HFFc6 (cell line): ENCODE measurements around the gene ARIH2. TPM values are rescaled to one million over a fixed set of nuclear protein-coding genes. Genes with fewer than 3 reads are reported as not detected.

ENCODE experiments used
- DNase-seq: peaks from one replicate; pipeline ENCODE4 v3.0.0-alpha.2; 2018
- H3K27ac Mint-ChIP-seq: 2 replicates; pipeline ENCODE4 v1.8.0; 2020; ENCODE audit warnings: mild to moderate bottlenecking, mixed read lengths
- H3K27me3 Mint-ChIP-seq: 2 replicates; pipeline ENCODE4 v1.8.0; 2021; ENCODE audit warnings: mild to moderate bottlenecking, moderate library complexity, mixed read lengths; ENCODE audit not compliant: insufficient read depth
- H3K36me3 Mint-ChIP-seq: 2 replicates; pipeline ENCODE4 v1.8.0; 2021; ENCODE audit warnings: low read depth, mixed read lengths
- H3K4me1 Mint-ChIP-seq: 2 replicates; pipeline ENCODE4 v1.8.0; 2020; ENCODE audit warnings: low read depth, mixed read lengths
- H3K4me3 Mint-ChIP-seq: 2 replicates; pipeline ENCODE4 v1.8.0; 2020; ENCODE audit warnings: mild to moderate bottlenecking, moderate library complexity, mixed read lengths
- H3K9me3 Mint-ChIP-seq: 2 replicates; pipeline ENCODE4 v1.8.0; 2020; ENCODE audit warnings: mild to moderate bottlenecking, mixed read lengths
- total RNA-seq, 6 experiments: library from RNA; stranded (reverse); fragmentation: NEBNext Ultra II Directional; extraction: Animal tissue kit (Norgen Biotek cat#: 25700); gene quantifications; 2 replicates in 1 of 6; 3 replicates in 5 of 6; pipeline ENCODE4 v1.2.3, GENCODE V29; 2021
- TF ChIP-seq, protein P1 (sequence below): fragments of 200-600 bp; sonication (generic); IDR thresholded peaks from 2 replicates; pipeline ENCODE4 v1.5.0; 2021; ENCODE audit warnings: antibody characterized with exemption, mild to moderate bottlenecking

The ARIH2 gene
- total RNA-seq, 6 experiments from 2014 or later, result 60.0 to 71.6 (median 68.3) TPM

DNA sequence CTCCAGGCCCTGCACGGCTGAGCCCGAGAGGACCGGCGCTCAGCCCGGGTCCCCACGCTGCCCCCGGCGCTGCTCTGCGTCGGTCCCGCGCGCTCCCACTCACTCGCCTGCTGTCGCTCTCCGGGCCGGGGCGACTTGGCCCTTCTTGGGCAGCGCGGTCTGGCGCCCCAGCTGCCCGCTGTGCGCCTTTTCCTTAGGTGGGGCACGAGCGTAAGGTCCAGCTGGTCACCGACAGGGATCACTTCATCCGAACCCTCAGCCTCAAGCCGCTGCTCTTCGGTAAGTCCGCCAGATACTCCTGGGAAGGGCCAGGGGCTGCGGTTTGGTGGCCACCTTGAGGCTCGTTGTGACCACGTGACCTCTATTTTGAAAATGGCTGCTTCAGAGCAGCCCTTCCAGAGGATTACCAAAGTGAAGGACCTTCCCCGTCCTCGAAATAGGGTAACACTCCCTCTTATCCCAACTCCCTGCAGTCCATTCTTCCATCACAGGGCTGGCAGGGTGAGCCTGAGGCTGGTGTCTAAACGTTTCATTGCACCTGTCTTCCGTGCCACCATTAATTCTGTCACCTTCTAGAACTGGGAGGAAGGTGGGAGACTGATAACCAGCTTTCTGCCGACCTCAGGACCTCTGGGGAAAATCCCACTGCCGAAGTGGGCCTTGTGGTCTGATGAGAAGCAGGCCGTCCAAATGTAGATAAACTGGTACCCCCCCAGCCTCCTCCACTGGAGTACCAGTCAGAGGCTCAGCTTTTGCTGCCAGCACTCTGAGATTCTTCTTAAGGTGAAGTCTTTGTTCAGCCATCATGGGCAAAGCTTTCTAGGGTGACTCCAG is 72.2 kb downstream of the ARIH2 start:
- peaks cover 9% of the 10 kb centered on the region for H3K27me3 Mint-ChIP-seq
- no peaks in the 10 kb centered on the region for H3K9me3 Mint-ChIP-seq
- peak overlapping the region; percentile 88 for H3K27ac Mint-ChIP-seq
- no peak for DNase-seq
- TF ChIP-seq, protein P1, sequence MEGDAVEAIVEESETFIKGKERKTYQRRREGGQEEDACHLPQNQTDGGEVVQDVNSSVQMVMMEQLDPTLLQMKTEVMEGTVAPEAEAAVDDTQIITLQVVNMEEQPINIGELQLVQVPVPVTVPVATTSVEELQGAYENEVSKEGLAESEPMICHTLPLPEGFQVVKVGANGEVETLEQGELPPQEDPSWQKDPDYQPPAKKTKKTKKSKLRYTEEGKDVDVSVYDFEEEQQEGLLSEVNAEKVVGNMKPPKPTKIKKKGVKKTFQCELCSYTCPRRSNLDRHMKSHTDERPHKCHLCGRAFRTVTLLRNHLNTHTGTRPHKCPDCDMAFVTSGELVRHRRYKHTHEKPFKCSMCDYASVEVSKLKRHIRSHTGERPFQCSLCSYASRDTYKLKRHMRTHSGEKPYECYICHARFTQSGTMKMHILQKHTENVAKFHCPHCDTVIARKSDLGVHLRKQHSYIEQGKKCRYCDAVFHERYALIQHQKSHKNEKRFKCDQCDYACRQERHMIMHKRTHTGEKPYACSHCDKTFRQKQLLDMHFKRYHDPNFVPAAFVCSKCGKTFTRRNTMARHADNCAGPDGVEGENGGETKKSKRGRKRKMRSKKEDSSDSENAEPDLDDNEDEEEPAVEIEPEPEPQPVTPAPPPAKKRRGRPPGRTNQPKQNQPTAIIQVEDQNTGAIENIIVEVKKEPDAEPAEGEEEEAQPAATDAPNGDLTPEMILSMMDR, result no peak
- H3K4me1 Mint-ChIP-seq, result peaks cover 44% of the 10 kb centered on the region
- peak overlapping the region; percentile 94 for H3K4me3 Mint-ChIP-seq
- peaks cover 11% of the 10 kb centered on the region for H3K36me3 Mint-ChIP-seq

GRCh38 chr3:48991851-48992545 is 73.4 kb downstream of the ARIH2 start:
- Mint-ChIP-seq H3K9me3 (no peaks in the 10 kb centered on the region), H3K27me3 (peaks cover 5% of the 10 kb centered on the region), H3K36me3 (peaks cover 11% of the 10 kb centered on the region), H3K4me3 (peak overlapping the region; percentile 94), H3K4me1 (peaks cover 44% of the 10 kb centered on the region), H3K27ac (peak overlapping the region; percentile 47; the same call in 1 of the 2 replicates)
- TF ChIP-seq, protein P1, result no peak
- no peak for DNase-seq

DNA sequence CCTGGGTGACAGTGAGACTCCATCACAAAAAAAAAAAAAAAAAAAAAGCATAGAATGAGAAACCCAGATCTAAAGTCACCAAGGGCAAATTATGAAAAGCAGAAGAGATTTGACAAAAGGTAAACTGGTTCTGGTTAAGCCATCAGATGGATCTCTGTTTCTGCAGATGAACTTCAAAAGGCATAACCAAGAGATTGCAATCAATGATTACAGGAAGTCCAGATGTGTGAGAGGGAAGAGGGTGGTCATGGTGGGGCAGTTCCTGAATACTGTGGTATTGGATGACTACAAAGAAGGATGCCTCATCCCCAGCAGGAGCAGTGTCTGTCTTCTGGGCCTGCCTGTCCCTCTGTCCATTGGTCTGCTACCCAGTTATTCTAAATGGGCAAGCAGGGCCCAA is 75.2 kb downstream of the ARIH2 start:
- Mint-ChIP-seq H3K27ac (no peak overlapping the region; the same call in 1 of the 2 replicates), H3K36me3 (peaks cover 11% of the 10 kb centered on the region), H3K27me3 (peaks cover 4% of the 10 kb centered on the region), H3K9me3 (no peaks in the 10 kb centered on the region), H3K4me1 (peaks cover 36% of the 10 kb centered on the region), H3K4me3 (no peak overlapping the region)
- no peak for DNase-seq
- TF ChIP-seq, protein P1, result no peak

- Mint-ChIP-seq H3K4me3 (no peak overlapping the region), H3K27me3 (no peaks in the 10 kb centered on the region; the same call in 1 of the 2 replicates), H3K9me3 (no peaks in the 10 kb centered on the region), H3K27ac (no peak overlapping the region), H3K4me1 (peaks cover 19% of the 10 kb centered on the region), H3K36me3 (peaks cover 11% of the 10 kb centered on the region)
- no peak for DNase-seq
- TF ChIP-seq, protein P1, result no peak
Observed at GRCh38 chr3:48996640-48997039, 78.0 kb downstream of the ARIH2 start.

GRCh38 chr3:48997102-48997635 is 78.5 kb downstream of the ARIH2 start:
- peaks cover 14% of the 10 kb centered on the region for H3K4me1 Mint-ChIP-seq
- H3K36me3 Mint-ChIP-seq, result peaks cover 7% of the 10 kb centered on the region
- no peaks in the 10 kb centered on the region; the same call in 1 of the 2 replicates for H3K27me3 Mint-ChIP-seq

More at GRCh38 chr3:48997102-48997635, 78.5 kb downstream of the ARIH2 start:
- TF ChIP-seq, protein P1, result peak; percentile 18; the same call in 1 of the 2 replicates
- DNase-seq, result no peak
- Mint-ChIP-seq H3K9me3 (no peaks in the 10 kb centered on the region), H3K27ac (no peak overlapping the region), H3K4me3 (no peak overlapping the region)
